GM19238 (cell line): ENCODE results near the gene AP1S3.
"Not testable (repeated sequence)": the region's sequence is repeated elsewhere in the genome, so short reads cannot be mapped to it uniquely, and the experiment has no call there.

Source experiments
- DNase-seq: peaks from one replicate; pipeline ENCODE4 v3.0.0; 2011; ENCODE audit warnings: low spot score; ENCODE audit not compliant: insufficient read length

AP1S3 gene

GRCh38 chr2:223801736-223802135, 35.6 kb downstream of the AP1S3 start:
- DNase-seq: no peak

GRCh38 chr2:223800908-223801307, 36.5 kb downstream of the AP1S3 start:
- no peak for DNase-seq

- peak; percentile 44 for DNase-seq
Measured at GRCh38 chr2:223797811-223798721, 39.3 kb downstream of the AP1S3 start.

- no peak for DNase-seq
Measured at GRCh38 chr2:223797037-223797436, 40.3 kb downstream of the AP1S3 start.

- DNase-seq: no peak
Measured at GRCh38 chr2:223789423-223789822, 48.0 kb downstream of the AP1S3 start.

GRCh38 chr2:223788826-223789225, 48.6 kb downstream of the AP1S3 start:
- DNase-seq: no peak

- not testable (repeated sequence) for DNase-seq
Measured at GRCh38 chr2:223788106-223788505, 49.3 kb downstream of the AP1S3 start.

- no peak for DNase-seq
Measured at GRCh38 chr2:223787358-223787757, 50.0 kb downstream of the AP1S3 start.

GRCh38 chr2:223786943-223787342, 50.4 kb downstream of the AP1S3 start:
- no peak for DNase-seq

- no peak for DNase-seq
Measured at GRCh38 chr2:223786236-223786635, 51.1 kb downstream of the AP1S3 start.

GRCh38 chr2:223784221-223784772, 53.1 kb downstream of the AP1S3 start:
- DNase-seq: no peak

GRCh38 chr2:223782629-223783028, 54.8 kb downstream of the AP1S3 start:
- no peak for DNase-seq

- no peak for DNase-seq
Measured at GRCh38 chr2:223781560-223781959, 55.8 kb downstream of the AP1S3 start.

- DNase-seq: peak; percentile 47
Measured at GRCh38 chr2:223779877-223780276, 57.5 kb downstream of the AP1S3 start.

GRCh38 chr2:223774193-223774592, 63.2 kb downstream of the AP1S3 start:
- DNase-seq: no peak

- DNase-seq: no peak
Measured at GRCh38 chr2:223772363-223772762, 65.0 kb downstream of the AP1S3 start.

GRCh38 chr2:223771475-223771874, 65.9 kb downstream of the AP1S3 start:
- DNase-seq: no peak

GRCh38 chr2:223768179-223768578, 69.2 kb downstream of the AP1S3 start:
- DNase-seq: no peak

- DNase-seq: no peak
Measured at GRCh38 chr2:223767341-223767740, 70.0 kb downstream of the AP1S3 start.

GRCh38 chr2:223765221-223765785, 72.1 kb downstream of the AP1S3 start:
- DNase-seq: no peak

GRCh38 chr2:223764796-223765195, 72.6 kb downstream of the AP1S3 start:
- no peak for DNase-seq

GRCh38 chr2:223762853-223763252, 74.5 kb downstream of the AP1S3 start:
- no peak for DNase-seq

GRCh38 chr2:223761746-223762145, 75.6 kb downstream of the AP1S3 start:
- not testable (repeated sequence) for DNase-seq
